ENCODE data around the gene CST6.

Gene CST6

GRCh38 chr11:66045177-66045639, 33.4 kb downstream of the CST6 start:
- peak; percentile 73 to 76 for DNase-seq (ENCODE audit: low read depth in 1 of 2, low spot score in 1 of 2)

GRCh38 chr11:66046901-66047300, 35.1 kb downstream of the CST6 start:
- no peak for DNase-seq (ENCODE audit: low read depth in 1 of 2, low spot score in 1 of 2)

GRCh38 chr11:66047541-66048365, 35.9 kb downstream of the CST6 start:
- no peak for DNase-seq (ENCODE audit: low read depth in 1 of 2, low spot score in 1 of 2)

DNA sequence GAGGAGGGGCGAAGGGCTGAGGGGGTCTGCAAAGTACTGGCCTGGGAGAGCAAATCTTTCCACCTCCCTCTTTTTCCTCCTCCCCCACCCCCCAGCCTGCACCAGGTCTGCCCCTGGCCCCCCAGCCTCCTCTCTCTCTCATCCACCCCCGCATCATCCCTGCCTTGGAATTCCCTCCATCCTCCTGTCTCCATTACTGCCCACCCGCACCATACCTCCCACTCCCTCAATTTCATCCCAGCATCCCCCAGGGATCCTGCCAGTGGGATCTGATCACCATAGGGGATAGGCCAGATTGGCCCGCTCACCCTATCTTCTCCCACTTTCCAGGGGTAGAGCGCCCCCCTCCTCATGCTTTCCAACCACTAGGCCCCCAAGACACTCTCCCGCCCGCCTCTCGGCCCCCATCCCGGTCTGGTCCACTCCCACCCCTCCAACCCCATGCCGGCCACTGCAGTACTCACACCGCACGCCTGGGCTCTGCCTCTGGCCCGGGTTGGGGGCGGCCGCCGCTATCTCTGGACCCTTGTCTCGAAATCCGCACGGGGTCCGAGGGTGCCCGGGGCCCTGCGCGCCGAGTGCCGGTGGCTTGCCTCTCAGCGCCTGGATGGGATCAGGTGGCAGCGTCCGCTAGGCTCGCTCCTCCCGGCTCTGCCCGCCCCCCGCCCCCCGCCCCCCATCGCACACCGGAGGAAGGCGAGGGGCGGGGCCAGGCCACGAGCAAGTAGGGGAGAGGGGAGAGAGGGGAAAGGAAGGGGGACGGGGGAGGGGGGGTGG, 36.9 kb downstream of the CST6 start, which contains the start of gene GAL3ST3:
TSS of gene GAL3ST3 (minus strand) at position 615 of the 777 bp plus-strand sequence. CDS start 3,746 bp downstream, outside the sequence.
- no peak for DNase-seq (ENCODE audit: low read depth in 1 of 2, low spot score in 1 of 2)

DNA sequence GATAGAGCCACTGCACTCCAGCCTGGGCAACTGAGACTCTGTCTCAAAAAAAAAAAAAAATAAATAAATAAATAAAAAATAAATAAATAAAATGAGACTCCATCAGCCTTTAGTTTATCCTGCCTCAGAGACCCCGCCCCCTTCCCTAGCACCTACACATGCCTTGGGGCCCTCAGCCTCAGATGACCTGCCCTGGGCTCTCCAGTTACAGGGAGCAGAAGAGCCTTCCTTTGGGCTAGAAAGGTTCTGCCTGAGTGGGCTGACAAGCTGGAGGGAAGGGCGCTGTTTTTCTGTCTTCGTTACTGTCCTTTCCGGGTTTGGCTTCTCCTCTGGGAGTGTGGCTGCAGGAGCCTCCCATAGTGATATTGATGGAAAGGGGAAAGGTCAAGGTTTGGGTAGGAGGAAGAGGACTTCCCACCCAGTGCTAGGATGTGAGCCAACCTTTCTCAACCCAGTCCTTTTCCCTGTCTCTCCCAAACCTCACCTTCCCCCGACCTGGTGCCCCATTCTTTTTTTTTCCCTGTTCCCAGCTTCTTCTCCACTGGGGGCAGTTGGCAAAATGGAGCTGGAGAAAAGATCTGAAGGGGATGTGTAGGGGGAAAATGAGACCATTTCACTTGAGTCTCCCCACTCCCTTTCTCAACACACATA, 38.9 kb downstream of the CST6 start:
- no peak for DNase-seq (ENCODE audit: low read depth in 1 of 2, low spot score in 1 of 2)

- DNase-seq (ENCODE audit: low read depth in 1 of 2, low spot score in 1 of 2): no peak
These were observed 39.6 kb downstream of the CST6 start for GRCh38 chr11:66051371-66051765.

DNA sequence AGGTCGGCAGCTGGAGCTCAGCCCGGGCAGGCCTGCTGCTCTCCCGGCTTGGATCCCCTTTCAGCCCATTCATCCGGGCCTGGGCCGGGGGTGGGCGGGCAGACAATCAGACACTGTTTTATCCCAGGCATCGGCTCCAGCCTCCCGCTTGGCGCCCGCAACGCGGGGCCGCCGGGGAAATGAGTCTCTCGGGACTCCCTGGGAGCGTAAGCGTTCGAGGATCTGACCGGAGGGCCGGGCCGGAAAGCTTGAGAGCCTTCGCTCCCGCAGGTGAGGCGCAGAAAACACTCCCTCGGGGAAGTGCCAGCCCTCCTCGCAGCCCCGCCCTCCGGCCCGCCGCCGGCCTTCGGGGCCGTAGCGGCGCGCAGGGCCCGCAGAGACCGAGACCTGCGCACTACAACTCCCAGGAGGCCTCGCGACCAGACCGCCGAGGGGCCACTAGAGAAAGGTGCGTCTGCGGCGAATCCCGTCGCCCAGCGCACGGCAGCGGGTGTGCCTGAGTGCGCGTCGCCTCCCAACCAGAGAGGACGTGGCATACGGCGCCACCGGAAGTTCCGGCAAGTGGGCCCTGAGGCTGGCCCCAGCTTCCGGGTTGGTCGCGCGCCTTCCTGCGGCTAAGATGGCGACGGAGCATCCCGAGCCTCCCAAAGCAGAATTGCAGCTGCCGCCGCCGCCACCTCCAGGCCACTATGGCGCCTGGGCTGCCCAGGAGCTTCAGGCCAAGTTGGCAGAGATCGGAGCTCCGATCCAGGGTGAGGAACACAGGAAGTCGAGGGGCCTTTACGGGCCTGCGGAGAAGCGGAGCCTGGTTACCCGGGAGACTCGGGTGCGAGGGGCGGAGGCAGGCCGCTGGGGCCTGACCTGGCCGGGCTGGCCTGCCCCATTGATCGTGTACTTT, 40.2 kb downstream of the CST6 start, which contains the start of gene SF3B2:
TSS of gene SF3B2 (plus strand) at position 599 of the 898 bp plus-strand sequence. CDS start at position 620, 21 bp downstream.
- peak; percentile 93 to 95 for DNase-seq (ENCODE audit: low read depth in 1 of 2, low spot score in 1 of 2)

GRCh38 chr11:66052664-66052982, 40.8 kb downstream of the CST6 start:
- no peak for DNase-seq (ENCODE audit: low read depth in 1 of 2, low spot score in 1 of 2)

DNA sequence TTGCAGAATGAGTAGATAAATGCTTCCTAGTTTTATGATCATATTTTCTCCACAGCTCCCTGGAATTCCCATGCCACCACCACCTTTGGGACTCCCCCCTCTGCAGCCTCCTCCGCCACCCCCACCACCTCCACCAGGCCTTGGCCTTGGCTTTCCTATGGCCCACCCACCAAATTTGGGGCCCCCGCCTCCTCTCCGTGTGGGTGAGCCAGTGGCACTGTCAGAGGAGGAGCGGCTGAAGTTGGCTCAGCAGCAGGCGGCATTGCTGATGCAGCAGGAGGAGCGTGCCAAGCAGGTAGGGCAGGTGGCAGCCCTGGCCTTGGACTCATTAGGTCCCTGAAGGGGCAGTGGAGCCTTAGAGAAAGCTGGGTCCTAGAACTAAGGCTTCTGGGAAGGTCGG, 43.2 kb downstream of the CST6 start:
- DNase-seq (ENCODE audit: low read depth in 1 of 2, low spot score in 1 of 2): no peak

GRCh38 chr11:66056501-66056900, 44.7 kb downstream of the CST6 start:
- no peak for DNase-seq (ENCODE audit: low read depth in 1 of 2, low spot score in 1 of 2)

GRCh38 chr11:66059966-66060680, 48.3 kb downstream of the CST6 start:
- DNase-seq (ENCODE audit: low read depth in 1 of 2, low spot score in 1 of 2): no peak

- DNase-seq (ENCODE audit: low read depth in 1 of 2, low spot score in 1 of 2): no peak
These were observed 49.5 kb downstream of the CST6 start for GRCh38 chr11:66061268-66061667.

GRCh38 chr11:66062408-66062807, 50.6 kb downstream of the CST6 start:
- no peak for DNase-seq (ENCODE audit: low read depth in 1 of 2, low spot score in 1 of 2)

Measured in activated T-helper 1 cell treated with anti-CD3 and anti-CD28 coated beads, Interleukin-2, amount 50 U/mL, for 16 hours (primary cell).